22Rv1 (cell line): ENCODE results near the gene GSTT2.

Experiments used
- CTCF ChIP-seq: fragments of 450-650 bp; IDR thresholded peaks from 2 replicates; pipeline ENCODE4 v1.5.1; 2017; ENCODE audit warnings: mild to moderate bottlenecking
- ZFX ChIP-seq: fragments of 450-650 bp; IDR thresholded peaks from 2 replicates; pipeline ENCODE4 v1.6.1; 2017; ENCODE audit warnings: antibody characterized with exemption, borderline replicate concordance

GRCh38 chr22:24023204-24023789 is 43.4 kb downstream of the GSTT2 start:
- TF ChIP-seq CTCF: no peak
- TF ChIP-seq ZFX: no peak
